Right renal pelvis (tissue), 4 donors: Measurements from ENCODE around the gene POLR2M. TPM values are rescaled to one million over a fixed set of nuclear protein-coding genes. Genes with fewer than 3 reads are reported as not detected.

Experiments
- DNase-seq, 4 donors: peaks; one replicate each; pipeline ENCODE4 v3.0.0-alpha.2; 2013; ENCODE audit warnings: low read depth in 4 of 4, low spot score in 3 of 4, missing footprints in 1 of 4
- polyA plus RNA-seq, 4 donors: library from polyadenylated mRNA; unstranded; fragments of 120-200 nt; gene quantifications; one replicate each; pipeline ENCODE4 v1.2.1, GENCODE V29; 2013; ENCODE audit not compliant: insufficient read length in 4 of 4

The POLR2M gene
- 100 to 1,000 TPM in 3 of 4 donors, 10 to 100 TPM in 1; 86.7 to 115 (median 114) TPM for polyA plus RNA-seq

- peak; percentile 93 to 97 (median 96) for DNase-seq
Observed at GRCh38 chr15:57706405-57707209, at the start of gene POLR2M. Gene POLR2M, plus strand, starts transcription at chr15:57706714. Its CDS starts 129 bp downstream, at chr15:57706843.

- no peak for DNase-seq
Observed at GRCh38 chr15:57657619-57658018, 48.9 kb upstream of the POLR2M start.

- DNase-seq: no peak
Observed at GRCh38 chr15:57662091-57662744, 44.3 kb upstream of the POLR2M start.

GRCh38 chr15:57662802-57663201 lies 43.7 kb upstream of the POLR2M start:
- no peak for DNase-seq

- DNase-seq: no peak
Observed at GRCh38 chr15:57663262-57663661, 43.3 kb upstream of the POLR2M start.

- no peak for DNase-seq
Observed at GRCh38 chr15:57665194-57665593, 41.3 kb upstream of the POLR2M start.

GRCh38 chr15:57665939-57666338 lies 40.6 kb upstream of the POLR2M start:
- no peak for DNase-seq

- DNase-seq: peak in 1 of 4 donors; percentile 61
Observed at GRCh38 chr15:57667171-57667849, 39.2 kb upstream of the POLR2M start.

- no peak for DNase-seq
Observed at GRCh38 chr15:57668016-57668415, 38.5 kb upstream of the POLR2M start.

GRCh38 chr15:57671636-57672035 lies 34.9 kb upstream of the POLR2M start:
- no peak for DNase-seq

GRCh38 chr15:57675481-57676181 lies 30.9 kb upstream of the POLR2M start:
- no peak for DNase-seq

- no peak for DNase-seq
Observed at GRCh38 chr15:57676585-57676984, 29.9 kb upstream of the POLR2M start.

GRCh38 chr15:57677204-57677603 lies 29.3 kb upstream of the POLR2M start:
- DNase-seq: no peak

- DNase-seq: no peak
Observed at GRCh38 chr15:57680021-57680420, 26.5 kb upstream of the POLR2M start.

GRCh38 chr15:57681011-57681410 lies 25.5 kb upstream of the POLR2M start:
- no peak for DNase-seq

- no peak for DNase-seq
Observed at GRCh38 chr15:57683481-57683880, 23.0 kb upstream of the POLR2M start.

GRCh38 chr15:57684491-57685151 lies 21.9 kb upstream of the POLR2M start:
- no peak for DNase-seq

- DNase-seq: no peak
Observed at GRCh38 chr15:57685306-57686095, 21.0 kb upstream of the POLR2M start.

- DNase-seq: no peak
Observed at GRCh38 chr15:57686657-57687056, 19.9 kb upstream of the POLR2M start.
